ENCODE measurements around the gene DISP1.

Gene DISP1, protein sequence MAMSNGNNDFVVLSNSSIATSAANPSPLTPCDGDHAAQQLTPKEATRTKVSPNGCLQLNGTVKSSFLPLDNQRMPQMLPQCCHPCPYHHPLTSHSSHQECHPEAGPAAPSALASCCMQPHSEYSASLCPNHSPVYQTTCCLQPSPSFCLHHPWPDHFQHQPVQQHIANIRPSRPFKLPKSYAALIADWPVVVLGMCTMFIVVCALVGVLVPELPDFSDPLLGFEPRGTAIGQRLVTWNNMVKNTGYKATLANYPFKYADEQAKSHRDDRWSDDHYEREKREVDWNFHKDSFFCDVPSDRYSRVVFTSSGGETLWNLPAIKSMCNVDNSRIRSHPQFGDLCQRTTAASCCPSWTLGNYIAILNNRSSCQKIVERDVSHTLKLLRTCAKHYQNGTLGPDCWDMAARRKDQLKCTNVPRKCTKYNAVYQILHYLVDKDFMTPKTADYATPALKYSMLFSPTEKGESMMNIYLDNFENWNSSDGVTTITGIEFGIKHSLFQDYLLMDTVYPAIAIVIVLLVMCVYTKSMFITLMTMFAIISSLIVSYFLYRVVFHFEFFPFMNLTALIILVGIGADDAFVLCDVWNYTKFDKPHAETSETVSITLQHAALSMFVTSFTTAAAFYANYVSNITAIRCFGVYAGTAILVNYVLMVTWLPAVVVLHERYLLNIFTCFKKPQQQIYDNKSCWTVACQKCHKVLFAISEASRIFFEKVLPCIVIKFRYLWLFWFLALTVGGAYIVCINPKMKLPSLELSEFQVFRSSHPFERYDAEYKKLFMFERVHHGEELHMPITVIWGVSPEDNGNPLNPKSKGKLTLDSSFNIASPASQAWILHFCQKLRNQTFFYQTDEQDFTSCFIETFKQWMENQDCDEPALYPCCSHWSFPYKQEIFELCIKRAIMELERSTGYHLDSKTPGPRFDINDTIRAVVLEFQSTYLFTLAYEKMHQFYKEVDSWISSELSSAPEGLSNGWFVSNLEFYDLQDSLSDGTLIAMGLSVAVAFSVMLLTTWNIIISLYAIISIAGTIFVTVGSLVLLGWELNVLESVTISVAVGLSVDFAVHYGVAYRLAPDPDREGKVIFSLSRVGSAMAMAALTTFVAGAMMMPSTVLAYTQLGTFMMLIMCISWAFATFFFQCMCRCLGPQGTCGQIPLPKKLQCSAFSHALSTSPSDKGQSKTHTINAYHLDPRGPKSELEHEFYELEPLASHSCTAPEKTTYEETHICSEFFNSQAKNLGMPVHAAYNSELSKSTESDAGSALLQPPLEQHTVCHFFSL (N-terminal part only)

DNA sequence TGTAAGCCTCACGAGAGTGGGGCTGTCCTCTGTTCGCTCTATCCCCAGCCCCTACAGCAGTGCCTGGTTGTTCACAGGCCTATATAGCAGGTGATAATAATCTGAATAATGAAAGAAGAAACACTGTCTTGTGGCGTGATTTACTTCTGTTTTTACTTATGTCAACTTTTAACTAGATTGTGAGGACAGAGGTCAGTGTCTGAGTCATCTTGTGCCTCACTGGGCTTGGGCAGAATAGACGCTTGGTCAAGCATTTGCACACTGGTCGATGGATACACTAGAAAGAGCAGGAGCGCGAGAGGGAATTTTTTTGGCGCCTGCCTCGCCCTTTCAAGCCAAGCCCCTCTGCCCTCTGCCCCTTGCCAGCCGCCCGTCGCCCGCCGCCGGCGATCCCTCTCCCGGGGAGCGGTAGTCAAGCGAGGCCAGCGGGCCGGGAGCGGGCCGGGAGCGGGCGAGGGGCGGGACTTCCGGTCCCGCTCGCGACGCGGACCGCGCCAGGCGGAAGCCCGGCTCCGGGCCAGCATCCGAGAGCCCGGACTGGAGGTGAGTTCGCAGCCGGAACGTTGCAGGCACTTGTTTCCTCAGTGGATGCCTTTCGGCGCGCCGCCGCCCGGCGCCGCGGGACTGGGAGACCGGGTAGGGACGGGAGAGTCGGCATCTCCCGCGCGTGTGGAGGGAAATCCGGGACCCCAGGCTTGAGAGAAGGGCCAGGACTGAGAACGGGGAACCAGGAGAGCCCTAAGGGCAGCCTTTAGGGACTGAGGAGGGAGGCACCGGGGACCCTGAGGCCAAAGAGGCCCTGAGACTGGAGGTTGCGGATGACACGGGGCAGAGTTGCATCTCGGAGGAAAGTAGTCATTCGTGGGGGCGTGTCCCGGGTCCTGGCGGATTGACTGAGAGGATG, at the start of gene DISP1:
Gene DISP1 (plus strand): TSS at position 504 of the 904 bp plus-strand sequence. CDS start 127,785 bp downstream, outside the sequence.
- DNase-seq (ENCODE audit: low spot score) = peak; percentile 91

DNA sequence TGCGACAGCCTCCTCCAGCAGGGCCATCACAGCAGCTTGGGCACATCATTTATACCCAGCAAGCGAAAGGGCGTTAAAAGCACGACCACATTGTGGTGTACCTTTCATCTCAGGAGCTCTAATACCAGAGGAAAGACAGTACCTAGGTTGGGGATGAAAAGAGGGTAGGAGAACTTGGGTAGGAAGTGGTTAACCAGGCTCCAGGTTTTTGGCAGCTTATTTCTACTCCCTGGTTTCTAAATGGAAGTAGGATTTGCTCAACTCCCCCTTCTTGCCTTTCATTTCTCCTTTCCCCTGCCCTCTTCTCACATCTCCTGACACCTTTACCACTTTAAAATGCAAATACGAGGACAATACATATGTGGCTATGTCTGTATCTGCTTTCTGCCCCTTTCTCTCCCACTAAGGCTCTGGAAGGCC, 47.7 kb upstream of the DISP1 start:
- DNase-seq (ENCODE audit: low spot score) = no peak

DNA sequence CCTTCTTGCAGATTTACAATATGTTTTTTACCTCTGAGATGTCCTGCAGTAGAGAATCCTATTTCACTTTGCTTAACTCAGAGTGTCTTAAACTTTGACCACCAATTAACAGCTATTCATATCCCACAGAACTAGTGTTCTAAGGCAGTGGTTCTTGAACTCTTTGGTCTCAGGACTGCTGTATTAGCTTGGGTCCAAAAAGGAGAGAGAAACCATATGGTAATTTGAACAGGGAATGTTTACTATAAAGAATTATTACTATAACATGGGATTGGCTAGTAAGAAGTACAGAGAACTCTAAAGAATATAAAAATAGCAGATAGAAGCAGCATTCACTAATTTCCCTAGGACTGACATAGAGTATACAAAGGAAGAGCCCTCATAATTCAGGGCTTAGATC, 46.2 kb upstream of the DISP1 start:
- no peak for DNase-seq (ENCODE audit: low spot score)

DNA sequence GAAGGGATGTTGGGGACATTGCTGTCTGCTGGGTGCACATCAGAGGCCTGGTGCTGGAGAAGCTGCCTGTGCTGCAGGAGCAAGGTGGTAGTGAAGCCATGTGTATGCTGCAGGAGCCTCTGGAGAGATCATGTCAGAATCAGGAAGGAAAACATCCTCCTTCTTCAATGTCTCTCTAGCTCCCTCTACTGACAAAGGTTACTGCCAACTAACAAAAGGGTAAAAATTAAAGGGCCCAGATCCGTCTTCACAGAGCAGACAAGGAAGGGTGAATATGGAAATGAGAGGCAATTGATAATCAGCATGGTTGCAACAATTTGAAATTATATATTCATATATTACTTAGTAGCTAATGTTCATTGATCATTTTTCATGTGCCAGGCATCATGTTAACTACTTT, 45.7 kb upstream of the DISP1 start:
- DNase-seq (ENCODE audit: low spot score) = no peak

DNA sequence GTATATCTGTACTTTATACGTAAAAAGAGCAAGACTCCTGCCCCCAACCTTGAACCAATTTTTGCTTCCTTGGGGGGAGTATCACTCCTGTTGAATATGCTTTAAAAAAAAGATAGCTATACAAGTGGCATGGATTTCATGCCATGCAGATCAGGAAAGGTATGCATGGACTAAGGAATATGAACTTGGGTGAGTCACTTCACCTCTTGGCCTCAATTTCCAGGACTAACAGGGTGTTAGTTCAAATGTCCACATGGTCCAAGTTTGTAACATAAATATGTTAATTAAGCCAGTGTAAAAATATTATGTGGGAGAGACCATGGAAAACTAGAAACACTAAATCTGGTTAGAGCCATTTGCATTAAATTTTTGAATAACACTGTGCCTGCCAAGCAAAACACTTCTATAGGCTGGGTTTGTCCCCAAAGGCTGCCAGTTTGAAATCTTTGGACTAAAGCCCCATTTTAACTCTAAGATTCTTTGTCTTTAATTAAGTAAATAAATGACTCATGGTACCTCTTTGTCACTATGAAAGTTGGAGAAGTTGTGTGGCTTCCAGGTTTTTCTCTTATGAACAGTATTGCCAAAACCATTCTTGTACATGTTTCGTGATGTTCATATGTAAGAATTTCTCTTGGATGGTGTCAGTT, 44.7 kb upstream of the DISP1 start:
- DNase-seq (ENCODE audit: low spot score) = no peak

DNA sequence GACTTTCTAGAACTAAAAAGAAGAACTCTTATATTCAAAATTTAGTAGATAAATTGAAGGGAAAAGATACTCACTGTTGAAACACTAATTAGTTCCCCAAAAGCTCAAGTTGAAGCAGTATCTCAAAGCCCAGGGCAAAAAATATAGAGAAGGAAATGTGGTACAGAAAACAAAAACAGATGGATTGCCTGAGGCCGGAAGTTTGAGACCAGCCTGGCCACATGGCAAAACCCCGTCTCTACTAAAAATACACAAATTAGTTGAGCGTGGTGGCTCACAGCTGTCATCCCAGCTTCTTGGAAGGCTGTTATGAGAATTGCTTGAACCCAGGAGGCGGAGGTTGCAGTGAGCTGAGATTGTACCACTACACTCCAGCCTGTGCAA, 41.9 kb upstream of the DISP1 start:
- no peak for DNase-seq (ENCODE audit: low spot score)

DNA sequence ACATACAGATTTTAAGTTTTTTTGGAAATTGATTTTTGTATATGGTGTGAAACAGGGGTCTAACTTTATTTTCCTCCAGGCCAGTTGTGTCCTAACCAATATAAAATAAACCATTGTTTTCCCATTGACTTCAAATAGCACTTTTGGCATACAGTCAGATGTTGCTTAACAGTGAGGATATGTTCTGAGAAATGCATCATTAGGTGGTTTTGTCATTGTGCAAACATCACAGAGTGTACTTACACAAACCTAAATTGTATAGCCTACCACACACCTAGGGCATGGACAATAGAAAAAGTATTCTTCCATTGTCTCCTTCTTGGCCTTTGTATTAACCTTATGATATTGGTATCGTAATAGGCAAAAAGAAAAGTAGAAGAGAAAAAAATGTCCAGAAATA, 37.4 kb upstream of the DISP1 start:
- DNase-seq (ENCODE audit: low spot score) = no peak

DNA sequence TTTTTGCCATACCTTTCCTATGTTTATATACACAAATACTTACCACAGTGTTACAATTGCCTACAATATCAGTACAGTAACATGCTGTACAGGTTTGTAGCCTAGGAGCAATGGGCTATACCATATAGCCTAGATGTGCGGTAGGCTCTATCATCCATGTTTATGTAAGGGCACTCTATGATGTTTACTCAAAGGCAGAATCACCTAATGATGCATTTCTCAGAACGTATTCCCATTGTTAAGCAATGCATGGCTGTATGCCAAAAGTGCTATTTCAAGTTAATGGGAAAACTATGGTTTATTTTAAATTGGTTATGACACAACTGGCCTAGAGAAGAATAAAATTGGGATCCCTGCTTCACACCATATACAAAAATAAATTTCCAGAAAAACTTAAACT, 36.9 kb upstream of the DISP1 start:
- no peak for DNase-seq (ENCODE audit: low spot score)

DNA sequence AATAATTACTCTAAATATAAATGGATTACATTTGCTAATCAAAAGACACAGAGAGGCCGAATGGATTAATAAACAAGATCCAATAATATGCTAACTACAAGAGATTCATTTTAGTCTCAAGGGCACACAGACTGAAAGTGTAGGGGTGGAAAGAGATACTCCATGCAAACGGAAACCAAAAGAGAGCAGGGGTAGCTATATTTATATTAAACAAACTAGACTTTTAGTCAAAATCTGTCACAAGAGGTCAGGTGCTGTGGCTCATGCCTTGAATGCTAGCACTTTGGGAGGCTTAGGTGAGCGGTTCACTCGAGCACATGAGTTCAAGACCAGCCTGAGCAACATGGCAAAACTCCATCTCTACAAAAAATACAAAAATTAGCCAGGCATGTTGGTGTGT, 33.6 kb upstream of the DISP1 start:
- DNase-seq (ENCODE audit: low spot score) = no peak

DNA sequence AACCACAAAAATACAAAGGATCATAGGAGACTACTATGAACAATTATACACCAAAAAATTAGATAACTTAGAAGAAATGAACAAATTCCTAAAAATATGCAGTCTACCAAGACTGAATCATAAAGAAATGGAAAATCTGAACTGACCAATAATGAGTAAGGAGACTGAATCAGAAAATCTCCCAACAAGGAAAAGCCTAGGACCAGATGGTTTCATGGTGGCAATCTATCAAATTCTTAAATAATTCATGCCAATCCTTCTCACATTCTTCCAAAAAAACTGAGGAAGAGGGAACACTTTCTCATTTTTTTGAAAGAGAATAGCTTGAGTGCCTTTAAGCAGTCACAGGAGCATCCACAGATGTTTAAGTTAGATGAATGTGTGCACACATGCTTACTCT, 31.8 kb upstream of the DISP1 start:
- no peak for DNase-seq (ENCODE audit: low spot score)

DNA sequence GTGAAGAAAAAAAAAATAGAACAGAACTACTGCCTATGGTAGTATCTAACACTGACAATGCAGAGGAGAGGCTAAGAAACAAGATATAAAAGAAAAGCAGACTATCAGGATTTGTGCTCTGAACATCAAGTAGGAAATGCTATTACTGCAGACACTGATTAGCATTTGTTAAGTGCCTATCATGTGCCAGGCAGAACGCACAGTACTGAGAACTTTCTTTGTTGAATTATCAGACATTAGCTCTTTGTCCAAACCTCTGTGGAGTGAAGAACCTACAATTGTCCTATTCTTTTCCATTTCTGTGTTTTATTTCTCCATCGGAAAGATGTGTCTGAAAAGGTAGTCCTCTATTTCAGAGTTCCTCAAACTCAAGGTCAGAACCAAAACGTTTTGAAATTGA, 30.5 kb upstream of the DISP1 start:
- DNase-seq (ENCODE audit: low spot score) = no peak

DNA sequence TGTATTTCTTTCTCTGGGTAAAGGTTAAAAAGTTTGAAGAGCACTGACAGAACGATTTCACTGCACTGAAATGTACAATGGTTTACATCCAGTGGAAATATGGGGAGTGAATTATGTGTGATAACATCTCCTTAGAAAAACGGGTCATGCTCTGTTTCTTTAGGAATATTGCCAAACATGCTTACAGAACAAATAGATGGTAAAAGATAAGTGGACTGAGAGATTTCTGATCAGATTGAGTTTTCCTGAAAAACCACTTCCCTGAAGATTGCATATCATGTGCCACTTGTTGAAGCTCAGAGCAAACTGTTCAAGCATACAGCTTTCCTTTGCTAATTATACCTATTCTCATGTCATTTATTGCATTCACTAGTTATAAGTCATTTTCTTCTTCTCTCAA, 29.9 kb upstream of the DISP1 start:
- no peak for DNase-seq (ENCODE audit: low spot score)

DNA sequence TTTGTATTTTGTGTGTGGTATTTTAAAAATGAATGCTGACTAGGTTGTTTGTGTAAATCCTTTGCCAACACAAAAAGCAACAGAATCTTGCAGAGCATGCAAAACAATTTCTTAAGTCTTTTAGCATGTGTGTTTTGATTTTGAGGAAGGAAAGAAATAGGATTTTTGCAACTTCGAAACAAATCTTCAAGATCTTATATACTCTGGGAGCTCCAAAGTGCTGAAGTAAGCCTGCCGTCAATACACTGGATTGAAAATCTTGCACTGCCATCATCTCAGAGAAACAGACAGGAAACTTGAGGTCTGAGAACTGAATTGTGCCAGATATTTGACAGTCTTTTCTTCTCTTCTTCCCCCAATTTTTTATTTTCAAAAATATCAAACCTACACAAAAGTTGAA, 29.3 kb upstream of the DISP1 start:
- DNase-seq (ENCODE audit: low spot score) = no peak

DNA sequence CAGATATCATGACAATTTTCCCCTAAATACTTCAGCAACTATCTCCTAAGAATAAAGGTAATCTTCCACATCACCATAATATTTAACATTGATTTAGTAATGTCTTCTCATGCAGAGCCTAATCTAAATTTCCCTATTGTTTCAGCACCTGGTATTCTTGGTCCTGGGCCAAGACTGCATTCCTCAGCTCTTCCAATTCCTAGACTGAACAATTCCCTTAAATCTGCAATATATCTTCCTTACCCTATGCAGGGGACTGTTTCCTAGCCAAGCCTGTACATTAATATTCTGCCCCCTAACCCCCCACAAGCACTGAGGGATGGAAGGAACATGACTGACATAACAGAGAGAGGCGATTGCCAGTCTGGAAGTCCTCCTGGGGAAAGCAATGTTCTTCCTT, 28.7 kb upstream of the DISP1 start:
- no peak for DNase-seq (ENCODE audit: low spot score)

DNA sequence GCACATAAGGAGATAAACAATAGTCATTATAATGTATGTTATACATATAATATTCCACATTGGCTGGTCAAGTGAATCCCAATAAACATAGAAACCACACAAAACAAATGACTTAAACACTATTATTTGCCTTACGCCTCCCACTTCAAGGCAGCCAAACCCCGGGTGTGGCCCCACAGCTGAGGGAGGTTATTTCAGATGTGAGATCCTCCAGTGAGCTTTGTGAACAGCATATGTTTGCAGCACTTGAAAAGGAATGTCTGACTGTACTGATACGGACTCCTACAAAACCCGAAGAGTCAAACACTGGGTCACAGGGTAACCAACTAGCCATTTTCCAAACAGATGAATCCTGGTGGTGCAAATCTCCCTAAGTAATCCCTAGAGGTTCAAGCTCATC, 27.1 kb upstream of the DISP1 start:
- DNase-seq (ENCODE audit: low spot score) = no peak

DNA sequence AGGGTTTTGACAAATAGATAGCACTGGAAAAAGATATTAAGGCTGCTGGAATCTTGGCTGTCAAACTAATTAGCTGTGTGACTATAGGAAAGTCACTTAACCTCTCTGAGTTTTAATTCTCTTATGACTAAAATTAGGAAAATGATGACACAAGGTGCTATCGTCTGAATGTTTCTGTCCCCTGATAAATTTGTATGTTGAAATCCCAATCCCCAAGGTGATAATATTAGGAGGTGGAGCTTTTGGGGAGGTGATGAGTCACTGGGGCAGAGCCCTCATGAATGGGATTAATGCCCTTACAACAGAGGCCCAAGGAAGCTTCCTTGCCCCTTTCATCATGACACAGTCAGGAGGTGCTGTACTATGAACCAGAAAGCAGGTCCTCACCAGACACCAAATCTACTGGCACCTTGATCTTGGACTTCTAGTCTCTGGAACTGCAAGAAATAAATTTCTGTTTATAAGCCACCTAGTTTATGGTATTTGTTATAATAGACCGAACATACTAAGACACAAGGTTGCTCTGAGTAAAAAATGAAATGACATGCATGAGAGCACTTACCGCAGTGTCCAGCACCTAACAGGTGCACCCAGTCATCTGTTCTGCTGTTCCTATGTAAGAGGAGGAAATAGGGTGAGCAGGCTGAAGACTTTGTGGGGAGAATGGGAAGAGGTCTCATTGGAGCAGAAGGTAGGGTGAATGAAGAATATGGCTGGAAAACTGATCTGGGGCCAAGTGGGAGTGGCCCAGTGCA, 26.3 kb upstream of the DISP1 start:
- DNase-seq (ENCODE audit: low spot score) = no peak

DNA sequence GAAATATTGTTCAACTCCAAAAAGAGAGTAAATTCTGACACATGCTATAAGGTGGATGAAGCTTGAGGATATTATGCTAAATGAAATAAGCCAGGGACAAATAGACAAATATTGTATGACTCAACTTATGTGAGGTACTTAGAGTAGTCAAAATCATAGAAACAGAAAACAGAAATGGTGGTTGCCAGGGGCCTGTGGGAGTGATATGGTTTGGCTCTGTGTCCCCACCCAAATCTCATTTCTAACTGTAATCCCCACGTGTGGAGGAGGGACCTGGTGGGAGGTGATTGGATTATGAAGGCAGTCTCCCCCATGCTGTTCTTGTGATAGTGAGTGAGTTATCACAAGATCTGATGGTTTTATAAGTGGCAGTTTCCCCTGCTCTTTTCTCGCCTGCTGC, 24.7 kb upstream of the DISP1 start:
- DNase-seq (ENCODE audit: low spot score) = no peak

DNA sequence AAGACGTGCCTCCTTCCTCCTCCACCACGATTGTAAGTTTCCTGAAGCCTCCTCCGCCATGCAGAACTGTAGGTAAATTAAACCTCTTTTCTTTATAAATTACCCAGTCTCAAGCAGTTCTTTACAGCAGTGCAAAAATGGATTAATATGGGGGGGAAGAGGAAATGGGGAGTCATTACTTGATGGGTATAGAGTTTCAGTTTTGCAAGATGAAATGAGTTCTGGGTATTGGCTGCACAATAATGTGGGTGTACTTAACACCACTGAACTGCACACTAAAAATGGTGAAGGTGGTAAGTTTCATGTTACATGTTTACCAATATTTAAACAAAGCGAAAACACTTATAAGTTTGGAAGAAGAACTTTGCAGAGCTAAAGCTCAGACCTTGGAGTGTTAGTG, 24.3 kb upstream of the DISP1 start:
- DNase-seq (ENCODE audit: low spot score) = no peak

DNA sequence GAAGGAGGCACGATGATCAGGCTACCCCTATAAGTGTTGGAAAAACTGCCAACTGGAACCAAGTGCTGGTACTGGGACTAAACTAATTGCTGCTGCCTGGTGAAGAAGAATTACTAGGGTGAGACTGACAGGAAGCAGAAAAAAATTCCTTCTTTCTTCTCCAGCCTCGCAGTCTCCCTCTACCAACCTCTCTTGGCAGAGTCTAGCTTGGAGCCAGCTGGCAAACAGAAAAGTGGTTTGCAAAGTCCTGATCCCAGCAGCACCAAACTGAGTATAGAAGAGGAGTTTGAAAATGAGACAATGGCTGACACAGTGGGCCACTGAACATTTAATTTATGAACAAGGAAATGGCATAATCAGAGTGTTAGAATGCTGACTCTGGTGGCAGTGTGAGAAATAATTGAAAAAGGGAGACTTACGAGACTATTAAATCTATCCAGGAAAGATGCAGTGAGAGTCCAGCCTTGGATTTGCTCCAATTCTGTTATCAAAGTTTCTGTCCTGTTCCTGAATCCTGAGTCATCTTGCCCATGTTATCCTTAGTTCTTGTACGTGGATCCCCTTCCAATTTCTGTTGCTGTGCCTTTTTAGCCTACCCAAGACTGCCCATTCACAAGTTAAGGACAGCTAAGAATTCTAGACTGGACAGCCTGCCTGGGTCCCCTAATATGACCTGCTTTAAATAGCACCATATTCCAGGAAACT, 23.7 kb upstream of the DISP1 start:
- no peak for DNase-seq (ENCODE audit: low spot score)

DNA sequence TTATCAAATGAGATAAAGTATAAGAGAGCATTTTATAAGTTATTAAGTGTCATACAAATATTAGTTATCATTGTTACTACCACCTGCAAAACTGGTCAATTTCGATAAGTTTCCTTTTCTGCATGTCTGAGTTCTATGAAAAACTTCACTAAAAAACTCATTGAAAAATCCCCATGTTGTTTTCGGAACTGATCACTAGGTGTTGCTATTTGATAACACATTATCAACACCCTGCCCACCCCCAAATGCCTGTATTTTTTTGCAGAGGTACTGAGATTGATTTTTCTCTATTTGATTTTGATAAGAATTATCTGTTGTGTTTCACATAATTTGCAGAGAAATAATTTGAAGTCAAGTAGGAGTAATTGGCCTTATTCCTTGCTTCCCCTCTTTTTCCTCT, 22.1 kb upstream of the DISP1 start:
- DNase-seq (ENCODE audit: low spot score) = peak; percentile 58

All from iPS-NIHi11 (cell line).